Endothelial cell of umbilical vein (primary cell): ENCODE measurements around the gene FANCC. TPM values are rescaled to one million over a fixed set of nuclear protein-coding genes. Genes with fewer than 3 reads are reported as not detected.
A peak's percentile ranks its signal among the peaks of the same experiment; 100 is the strongest.

Experiments used
- BruUV-seq: library from RNA; stranded (reverse); fragments of 400-500 nt; replicated peaks from 2 replicates; lab custom pipeline; 2021; lab: Mats Ljungman, UMichigan
- CTCF ChIA-PET: fragments of 300-600, 350-600 bp; sonication (Branson Sonifier 250); formaldehyde crosslinking; loops from one replicate; lab custom pipeline; 2021; ENCODE audit warnings: antibody characterized with exemption, inconsistent platforms; lab: Charles Lee
- POLR2A ChIA-PET: fragments of 300-600, 350-600 bp; sonication (Branson Sonifier 250); formaldehyde crosslinking; loops from one replicate; lab custom pipeline; 2021; ENCODE audit warnings: antibody characterized with exemption, inconsistent platforms; lab: Charles Lee
- DNase-seq: peaks from one replicate; pipeline ENCODE4 v3.0.0-alpha.2; 2011; ENCODE audit warnings: low read depth, low spot score
- FAIRE-seq: peaks from 2 replicates; lab custom pipeline; 2011; peaks lifted over from hg19 to GRCh38; lab: Jason Lieb, UNC
- H2AFZ ChIP-seq: 2 replicates; pipeline ENCODE4 v1.6.0; 2012; ENCODE audit warnings: low read depth, low read length, control low read depth, inconsistent platforms
- H3K27ac ChIP-seq: 2 replicates; pipeline ENCODE4 v1.5.1; 2011; ENCODE audit warnings: low read depth, mild to moderate bottlenecking, control low read depth, low read length, moderate library complexity; ENCODE audit not compliant: insufficient read depth
- H3K27me3 ChIP-seq, 2 experiments: 2 replicates each; pipeline versions ENCODE4 v1.6.0 to v1.6.1; 2011; ENCODE audit warnings: low read length in 2 of 2, mixed read lengths in 1 of 2; ENCODE audit not compliant: control insufficient read depth in 2 of 2, insufficient read depth in 2 of 2
- H3K36me3 ChIP-seq, 2 experiments: 2 replicates in 1 of 2; 3 replicates in 1 of 2; pipeline ENCODE4 v1.5.1; 2011; ENCODE audit warnings: low read length in 2 of 2, mild to moderate bottlenecking in 1 of 2, moderate library complexity in 1 of 2; ENCODE audit not compliant: control insufficient read depth in 2 of 2, insufficient read depth in 2 of 2; ENCODE audit errors: extremely low read depth in 1 of 2
- H3K4me1 ChIP-seq: 3 replicates; pipeline ENCODE4 v1.5.1; 2011; ENCODE audit warnings: mild to moderate bottlenecking, low read length; ENCODE audit not compliant: control insufficient read depth, insufficient read depth; ENCODE audit errors: extremely low read depth
- H3K4me2 ChIP-seq: 2 replicates; pipeline ENCODE4 v1.6.1; 2011; ENCODE audit warnings: low read length, control low read depth, mixed read lengths; ENCODE audit not compliant: insufficient read depth
- H3K4me3 ChIP-seq, 3 experiments: fragments of 200-600 bp in 1 of 3; sonication (generic), shearing (Covaris generic) in 1 of 3; replicated peaks in 1 of 3; 2 replicates each; pipeline ENCODE4 v1.5.1; 2011 to 2016; ENCODE audit warnings: control low read depth in 3 of 3, low read length in 3 of 3, mild to moderate bottlenecking in 2 of 3, inconsistent platforms in 1 of 3, low read depth in 1 of 3, moderate library complexity in 1 of 3; ENCODE audit not compliant: insufficient read depth in 1 of 3
- H3K79me2 ChIP-seq: 2 replicates; pipeline ENCODE4 v1.6.0; 2012; ENCODE audit warnings: low read length, inconsistent platforms; ENCODE audit not compliant: control insufficient read depth, insufficient read depth
- H3K9ac ChIP-seq: replicated peaks from 2 replicates; pipeline ENCODE3; 2011; ENCODE audit warnings: low read length, control low read depth; ENCODE audit not compliant: insufficient read depth; ENCODE audit errors: extremely low read depth
- H3K9me1 ChIP-seq: replicated peaks from 3 replicates; pipeline ENCODE4 v1.6.0; 2011; ENCODE audit warnings: mild to moderate bottlenecking, low read length; ENCODE audit not compliant: control insufficient read depth, insufficient read depth; ENCODE audit errors: extremely low read depth
- H3K9me3 ChIP-seq: replicated peaks from 2 replicates; pipeline ENCODE4 v1.5.1; 2012; ENCODE audit warnings: low read length, inconsistent platforms; ENCODE audit not compliant: control insufficient read depth, insufficient read depth
- H4K20me1 ChIP-seq: replicated peaks from 2 replicates; pipeline ENCODE3; 2011; ENCODE audit warnings: mild to moderate bottlenecking, low read length; ENCODE audit not compliant: control insufficient read depth, insufficient read depth; ENCODE audit errors: extremely low read depth
- EZH2 ChIP-seq: IDR thresholded peaks from 2 replicates; pipeline ENCODE4 v1.6.1; 2012; ENCODE audit warnings: borderline replicate concordance, low read depth, mild to moderate bottlenecking, moderate library complexity, low read length, inconsistent platforms; ENCODE audit not compliant: severe bottlenecking
- FOS ChIP-seq: IDR thresholded peaks from 2 replicates; pipeline ENCODE4 v1.6.1; 2011; ENCODE audit warnings: mild to moderate bottlenecking, low read length, moderate library complexity, borderline replicate concordance; ENCODE audit not compliant: insufficient read depth
- GATA2 ChIP-seq: IDR thresholded peaks from 2 replicates; pipeline ENCODE4 v1.7.0; 2011; ENCODE audit warnings: low read depth, mild to moderate bottlenecking, moderate library complexity, mixed read lengths, low read length; ENCODE audit not compliant: insufficient read length, insufficient read depth
- POLR2A ChIP-seq: IDR thresholded peaks from 2 replicates; pipeline ENCODE4 v1.6.1; 2012; ENCODE audit warnings: low read depth, mild to moderate bottlenecking, control low read depth, low read length
- POLR2AphosphoS5 ChIP-seq: IDR thresholded peaks from 2 replicates; pipeline ENCODE4 v1.6.1; 2012; ENCODE audit warnings: low read depth, mild to moderate bottlenecking, control low read depth, low read length, moderate library complexity; ENCODE audit not compliant: insufficient read depth
- dilution Hi-C: fragments of 300-500 bp; cut with MboI; formaldehyde crosslinking; loops from one replicate; pipeline ENCODE4 v1.15.0; 2019; ENCODE audit warnings: low sequenced_read_pairs; ENCODE audit not compliant: extremely low pct_ligation_motif_present
- intact Hi-C: fragments of 100-400 bp; cut with micrococcal nuclease; formaldehyde crosslinking; loops from one replicate; pipeline ENCODE4 v1.10.0; 2022
- polyA plus RNA-seq, 4 experiments: library from polyadenylated mRNA; depleted of rRNA in 3 of 4; stranded (reverse) in 3 of 4; unstranded in 1 of 4; fragments of >200 nt; gene quantifications; 2 replicates each; pipeline versions ENCODE4 v1.2.1 to v1.2.3, GENCODE V29; 2011 to 2012; ENCODE audit warnings: missing spikeins in 1 of 4
- total RNA-seq: library from RNA; stranded (reverse); gene quantifications from 2 replicates; pipeline ENCODE4 v1.2.3, GENCODE V29; 2021
- TF ChIP-seq, protein P1 (sequence below), 2 donors: IDR thresholded peaks; 1 replicate in 1 of 2; 2 replicates in 1 of 2; pipeline ENCODE4 v1.5.1; 2011; ENCODE audit warnings: low read length in 2 of 2, mild to moderate bottlenecking in 2 of 2, moderate library complexity in 2 of 2, control low read depth in 1 of 2, inconsistent platforms in 1 of 2, low read depth in 1 of 2; ENCODE audit not compliant: insufficient read depth in 1 of 2; ENCODE audit errors: extremely low read depth in 1 of 2
- TF ChIP-seq, protein P2 (sequence below): IDR thresholded peaks from 2 replicates; pipeline ENCODE4 v1.6.1; 2011; ENCODE audit not compliant: insufficient read depth, insufficient read length

The FANCC gene
- total and polyA plus RNA-seq, 2 donors (not counting 3 experiments of a cell fraction or from before 2014, with no cell fraction given), result 5.7 to 13.1 TPM

DNA sequence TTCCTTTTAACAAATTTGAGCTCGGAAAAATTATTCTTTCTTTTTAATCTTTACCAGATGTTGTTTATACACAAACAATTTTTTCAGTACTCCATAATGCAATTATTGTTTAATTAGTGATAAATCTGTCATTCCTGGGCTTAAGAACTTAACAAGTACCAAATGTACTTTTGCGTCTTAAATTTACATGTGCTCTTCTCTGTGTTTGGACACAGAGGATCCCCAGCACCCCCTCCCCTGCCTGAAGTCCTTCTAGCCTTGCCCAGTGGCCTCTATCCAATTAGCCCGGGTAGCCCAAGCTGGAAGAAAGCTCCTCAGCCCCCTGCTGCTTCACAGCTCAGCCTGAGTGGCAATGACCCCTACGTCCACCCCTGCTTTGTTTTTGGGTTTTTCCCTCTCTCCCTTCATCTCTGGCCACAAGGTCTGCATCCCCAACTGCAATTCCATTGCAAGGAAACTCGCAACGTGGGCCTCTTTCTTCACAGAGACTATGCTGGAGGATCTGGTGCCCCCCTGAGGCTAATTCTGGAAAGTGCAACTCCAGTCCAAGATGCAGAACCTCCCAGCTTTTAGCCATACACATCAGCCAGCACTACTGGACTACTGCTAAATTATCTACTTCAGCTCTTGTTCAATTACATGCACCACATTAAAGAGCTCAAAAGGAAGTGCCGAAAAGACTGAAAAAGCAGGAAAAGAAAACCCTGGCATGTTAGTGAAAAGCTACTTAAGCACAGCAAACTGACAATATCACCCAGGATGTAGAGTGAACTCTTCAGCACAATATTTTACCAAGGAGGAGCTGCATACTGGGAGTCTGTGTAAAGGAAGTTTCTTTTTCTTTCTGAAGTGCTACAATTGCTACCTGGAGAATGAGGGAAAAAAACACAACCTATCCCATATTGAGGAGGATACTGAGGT is 186.2 kb downstream of the FANCC start:
- Histone ChIP-seq H4K20me1 (no peaks in the 10 kb centered on the region), H3K27ac (no peak overlapping the region), H3K36me3 (no peaks in the 10 kb centered on the region), H3K9ac (no peak overlapping the region), H3K9me3 (no peaks in the 10 kb centered on the region), H3K79me2 (no peaks in the 10 kb centered on the region), H2AFZ (peak overlapping the region; percentile 14), H3K4me3 (no peak overlapping the region), H3K9me1 (no peaks in the 10 kb centered on the region), H3K4me1 (no peaks in the 10 kb centered on the region), H3K27me3 (no peaks in the 10 kb centered on the region), H3K4me2 (no peak overlapping the region)
- DNase-seq (peak; percentile 66), FAIRE-seq (peak; percentile 87)
- ChIA-PET CTCF (interaction anchor here (0.6 to 13.7 kb wide), 44 partner anchors 9 to 1087 kb away, joined by 3 to 707 read pairs (median 4); partner anchors contain the start of gene AOPEP), POLR2A (interaction anchor here (0.6 kb wide), 1 partner anchor 463 kb away, joined by 3 read pairs; no protein-coding TSS in a partner anchor)
- dilution Hi-C loops, result loop anchor here (25.0 kb wide), 1 partner anchor 469 kb away; no protein-coding TSS in a partner anchor
- BruUV-seq, result no TSS peak
- intact Hi-C loops, result loop anchor here (1.0 to 5.0 kb wide), 6 partner anchors 136 to 1086 kb away; partner anchors contain the start of gene AOPEP
- TF ChIP-seq, protein P1, sequence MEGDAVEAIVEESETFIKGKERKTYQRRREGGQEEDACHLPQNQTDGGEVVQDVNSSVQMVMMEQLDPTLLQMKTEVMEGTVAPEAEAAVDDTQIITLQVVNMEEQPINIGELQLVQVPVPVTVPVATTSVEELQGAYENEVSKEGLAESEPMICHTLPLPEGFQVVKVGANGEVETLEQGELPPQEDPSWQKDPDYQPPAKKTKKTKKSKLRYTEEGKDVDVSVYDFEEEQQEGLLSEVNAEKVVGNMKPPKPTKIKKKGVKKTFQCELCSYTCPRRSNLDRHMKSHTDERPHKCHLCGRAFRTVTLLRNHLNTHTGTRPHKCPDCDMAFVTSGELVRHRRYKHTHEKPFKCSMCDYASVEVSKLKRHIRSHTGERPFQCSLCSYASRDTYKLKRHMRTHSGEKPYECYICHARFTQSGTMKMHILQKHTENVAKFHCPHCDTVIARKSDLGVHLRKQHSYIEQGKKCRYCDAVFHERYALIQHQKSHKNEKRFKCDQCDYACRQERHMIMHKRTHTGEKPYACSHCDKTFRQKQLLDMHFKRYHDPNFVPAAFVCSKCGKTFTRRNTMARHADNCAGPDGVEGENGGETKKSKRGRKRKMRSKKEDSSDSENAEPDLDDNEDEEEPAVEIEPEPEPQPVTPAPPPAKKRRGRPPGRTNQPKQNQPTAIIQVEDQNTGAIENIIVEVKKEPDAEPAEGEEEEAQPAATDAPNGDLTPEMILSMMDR (IDR thresholded peaks at IDR 0.05; ENCODE audit: extremely low read depth in 1 of 2, insufficient read depth in 1 of 2, low read depth in 1 of 2, low read length in 2 of 2), result peak; percentile 83 to 88
- no peak for TF ChIP-seq FOS
- no peak for TF ChIP-seq GATA2
- TF ChIP-seq EZH2, result no peak
- TF ChIP-seq, protein P2, sequence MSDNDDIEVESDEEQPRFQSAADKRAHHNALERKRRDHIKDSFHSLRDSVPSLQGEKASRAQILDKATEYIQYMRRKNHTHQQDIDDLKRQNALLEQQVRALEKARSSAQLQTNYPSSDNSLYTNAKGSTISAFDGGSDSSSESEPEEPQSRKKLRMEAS, result no peak
- TF ChIP-seq POLR2AphosphoS5, result no peak
- no peak for TF ChIP-seq POLR2A
